Activated CD4-positive, alpha-beta T cell treated with anti-CD3 and anti-CD28 coated beads for 36 hours (primary cell): ENCODE results near the gene TUBB6. TPM values are rescaled to one million over a fixed set of nuclear protein-coding genes. Genes with fewer than 3 reads are reported as not detected.
A peak's percentile ranks its signal among the peaks of the same experiment; 100 is the strongest.

Experiments used
- ATAC-seq: fragments of 200-7000 bp; cut with Tn5 transposase; one replicate; pipeline ENCODE4 v1.10.0; 2021; ENCODE audit warnings: mild to moderate bottlenecking, moderate library complexity
- CTCF ChIA-PET: fragments of 350-600 bp; sonication (Branson Sonifier 250); formaldehyde crosslinking; loops from one replicate; lab custom pipeline; 2021; ENCODE audit warnings: antibody characterized with exemption; lab: Charles Lee
- POLR2A ChIA-PET: fragments of 350-600 bp; sonication (Branson Sonifier 250); formaldehyde crosslinking; loops from one replicate; lab custom pipeline; 2021; ENCODE audit warnings: antibody characterized with exemption, inconsistent platforms; lab: Charles Lee
- DNase-seq: peaks from one replicate; pipeline ENCODE4 v3.0.0-alpha.2; 2020
- H3K27ac Mint-ChIP-seq: one replicate; pipeline ENCODE4 v1.8.0; 2021; ENCODE audit warnings: mixed read lengths
- H3K27me3 Mint-ChIP-seq: one replicate; pipeline ENCODE4 v1.8.0; 2021; ENCODE audit warnings: mixed read lengths
- H3K36me3 Mint-ChIP-seq: one replicate; pipeline ENCODE4 v1.8.0; 2021; ENCODE audit warnings: low read depth, mixed read lengths
- H3K4me1 Mint-ChIP-seq: one replicate; pipeline ENCODE4 v1.8.0; 2021; ENCODE audit warnings: mixed read lengths
- H3K4me3 Mint-ChIP-seq: one replicate; pipeline ENCODE4 v1.8.0; 2021; ENCODE audit warnings: mild to moderate bottlenecking, moderate library complexity, mixed read lengths
- H3K9me3 Mint-ChIP-seq: one replicate; pipeline ENCODE4 v1.8.0; 2021; ENCODE audit warnings: low read depth, mixed read lengths
- intact Hi-C, 2 experiments: fragments of 100-400 bp; cut with DNase I in 1 of 2; cut with micrococcal nuclease in 1 of 2; formaldehyde crosslinking; loops; one replicate each; pipeline versions ENCODE4 v1.14.2 to v1.15.1; 2022 to 2024; cut with DNase I, micrococcal nuclease
- total RNA-seq, 2 experiments: library from RNA; stranded (reverse); gene quantifications; one replicate each; pipeline ENCODE4 v1.2.3, GENCODE V29; 2021

The TUBB6 gene
- total RNA-seq, 2 experiments from 2014 or later, result 5.4 to 7.2 TPM

- Mint-ChIP-seq H3K27me3 (peaks cover 40% of the 10 kb centered on the region), H3K9me3 (peaks cover 5% of the 10 kb centered on the region), H3K36me3 (peaks cover 5% of the 10 kb centered on the region), H3K4me3 (peak overlapping the region; percentile 71), H3K27ac (no peak overlapping the region), H3K4me1 (peaks cover 10% of the 10 kb centered on the region)
- ATAC-seq, result no peak
- POLR2A ChIA-PET, result interaction anchor here (0.6 kb wide), 1 partner anchor 8 kb away, joined by 3 read pairs; no protein-coding TSS in a partner anchor
- intact Hi-C loops, result no loop called here
- peak; percentile 24 for DNase-seq
- CTCF ChIA-PET, result no interaction called here
Observed at GRCh38 chr18:12306752-12307700, 1.0 kb upstream of the TUBB6 start.

DNA sequence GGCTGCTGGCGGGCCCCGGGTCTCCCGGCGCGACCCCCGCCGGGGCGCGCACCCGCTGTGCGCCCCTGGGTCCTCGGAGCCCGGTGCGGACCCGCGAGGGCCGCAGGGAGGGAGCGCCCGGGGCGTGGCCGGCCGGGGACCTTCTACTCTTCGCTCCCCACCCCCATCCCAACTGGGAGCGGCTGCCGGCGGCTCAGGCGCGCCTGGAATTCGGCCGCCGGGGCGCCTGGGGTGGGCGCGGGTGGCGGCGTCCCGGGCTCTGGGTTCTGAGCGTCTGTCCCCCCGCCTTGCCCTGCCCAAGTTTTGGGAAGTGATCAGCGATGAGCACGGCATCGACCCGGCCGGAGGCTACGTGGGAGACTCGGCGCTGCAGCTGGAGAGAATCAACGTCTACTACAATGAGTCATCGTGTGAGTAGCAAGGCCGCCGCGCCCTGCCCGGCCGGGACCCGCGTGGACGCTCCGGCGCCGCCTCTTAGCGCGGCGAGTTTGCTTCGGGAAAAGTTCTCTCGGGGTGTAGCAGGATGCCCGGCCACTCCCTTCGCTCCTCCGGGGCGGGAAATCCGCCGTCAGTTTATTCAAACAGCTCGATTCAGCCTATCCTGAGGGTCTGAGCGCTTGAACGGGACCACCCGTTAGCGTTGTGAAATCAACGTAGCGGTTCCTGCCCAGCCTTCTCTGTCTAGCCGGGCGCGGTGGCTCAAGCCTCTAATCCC lies 502 bp downstream of the TUBB6 start:
- Mint-ChIP-seq H3K4me1 (peaks cover 10% of the 10 kb centered on the region), H3K9me3 (peaks cover 5% of the 10 kb centered on the region), H3K36me3 (peaks cover 5% of the 10 kb centered on the region), H3K27me3 (peaks cover 40% of the 10 kb centered on the region), H3K4me3 (peak overlapping the region; percentile 56), H3K27ac (no peak overlapping the region)
- intact Hi-C loops, result loop anchor here in 1 of 2 experiments (1.0 kb wide), 1 partner anchor 69 kb away; the partner anchor contains the start of gene AFG3L2
- POLR2A ChIA-PET, result no interaction called here
- ATAC-seq (peak; percentile 72), DNase-seq (peak; percentile 64)
- CTCF ChIA-PET, result no interaction called here

GRCh38 chr18:12309683-12310198 lies 1.7 kb downstream of the TUBB6 start:
- peaks cover 5% of the 10 kb centered on the region for H3K36me3 Mint-ChIP-seq
- intact Hi-C loops, result no loop called here
- peaks cover 5% of the 10 kb centered on the region for H3K9me3 Mint-ChIP-seq
- no peak overlapping the region for H3K27ac Mint-ChIP-seq
- H3K4me1 Mint-ChIP-seq, result peaks cover 10% of the 10 kb centered on the region
- H3K4me3 Mint-ChIP-seq, result no peak overlapping the region
- POLR2A ChIA-PET, result no interaction called here
- no peak for DNase-seq
- no peak for ATAC-seq
- CTCF ChIA-PET, result interaction anchor here (1.2 to 1.9 kb wide), 2 partner anchors 11 to 297 kb away, joined by 3 read pairs; no protein-coding TSS in a partner anchor
- peaks cover 34% of the 10 kb centered on the region for H3K27me3 Mint-ChIP-seq

DNA sequence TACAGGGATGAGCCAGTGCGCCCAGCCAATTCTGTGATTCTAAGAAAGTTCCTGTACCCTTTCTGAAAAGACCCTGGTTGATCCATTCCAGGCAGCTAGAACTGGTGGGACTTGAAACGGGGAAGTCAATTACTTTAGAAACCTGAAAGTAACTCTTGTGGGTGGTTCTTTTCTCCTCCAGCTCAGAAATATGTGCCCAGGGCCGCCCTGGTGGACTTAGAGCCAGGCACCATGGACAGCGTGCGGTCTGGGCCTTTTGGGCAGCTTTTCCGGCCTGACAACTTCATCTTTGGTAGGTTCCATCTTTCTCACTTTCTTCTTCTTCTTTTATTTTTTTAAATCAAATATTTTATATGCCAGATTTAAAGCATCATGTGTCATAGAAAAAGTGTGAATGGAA lies 2.7 kb downstream of the TUBB6 start:
- H3K4me1 Mint-ChIP-seq, result peaks cover 10% of the 10 kb centered on the region
- peaks cover 5% of the 10 kb centered on the region for H3K36me3 Mint-ChIP-seq
- H3K4me3 Mint-ChIP-seq, result no peak overlapping the region
- DNase-seq (no peak), ATAC-seq (no peak)
- H3K27ac Mint-ChIP-seq, result no peak overlapping the region
- POLR2A ChIA-PET, result no interaction called here
- H3K27me3 Mint-ChIP-seq, result peaks cover 28% of the 10 kb centered on the region
- peaks cover 5% of the 10 kb centered on the region for H3K9me3 Mint-ChIP-seq
- intact Hi-C loops, result no loop called here
- CTCF ChIA-PET, result interaction anchor here (1.1 to 1.9 kb wide), 3 partner anchors 10 to 296 kb away, joined by 3 to 5 read pairs (median 3); no protein-coding TSS in a partner anchor

GRCh38 chr18:12312976-12313375 lies 4.9 kb downstream of the TUBB6 start:
- DNase-seq (no peak), ATAC-seq (no peak)
- H3K4me1 Mint-ChIP-seq, result no peaks in the 10 kb centered on the region
- ChIA-PET CTCF (interaction anchor here (4.8 kb wide), 1 partner anchor 15 kb away, joined by 24 read pairs; no protein-coding TSS in a partner anchor), POLR2A (no interaction called here)
- H3K4me3 Mint-ChIP-seq, result no peak overlapping the region
- peaks cover 12% of the 10 kb centered on the region for H3K27me3 Mint-ChIP-seq
- intact Hi-C loops, result no loop called here
- peaks cover 5% of the 10 kb centered on the region for H3K9me3 Mint-ChIP-seq
- H3K36me3 Mint-ChIP-seq, result peaks cover 5% of the 10 kb centered on the region
- no peak overlapping the region for H3K27ac Mint-ChIP-seq

GRCh38 chr18:12313530-12314245 lies 5.6 kb downstream of the TUBB6 start:
- H3K36me3 Mint-ChIP-seq, result peaks cover 5% of the 10 kb centered on the region
- H3K27me3 Mint-ChIP-seq, result peaks cover 10% of the 10 kb centered on the region
- intact Hi-C loops, result no loop called here
- no peaks in the 10 kb centered on the region for H3K4me1 Mint-ChIP-seq
- ChIA-PET CTCF (interaction anchor here (0.5 to 4.8 kb wide), 4 partner anchors 14 to 376 kb away, joined by 3 to 24 read pairs (median 3); no protein-coding TSS in a partner anchor), POLR2A (no interaction called here)
- DNase-seq, result no peak
- peaks cover 5% of the 10 kb centered on the region for H3K9me3 Mint-ChIP-seq
- no peak overlapping the region for H3K27ac Mint-ChIP-seq
- ATAC-seq, result no peak
- no peak overlapping the region for H3K4me3 Mint-ChIP-seq

GRCh38 chr18:12314591-12315305 lies 6.7 kb downstream of the TUBB6 start:
- H3K4me3 Mint-ChIP-seq, result no peak overlapping the region
- DNase-seq, result no peak
- intact Hi-C loops, result no loop called here
- ChIA-PET CTCF (interaction anchor here (0.7 to 4.8 kb wide), 3 partner anchors 13 to 377 kb away, joined by 3 to 24 read pairs (median 3); no protein-coding TSS in a partner anchor), POLR2A (no interaction called here)
- ATAC-seq, result no peak
- H3K4me1 Mint-ChIP-seq, result no peaks in the 10 kb centered on the region
- peaks cover 6% of the 10 kb centered on the region for H3K27me3 Mint-ChIP-seq
- peaks cover 3% of the 10 kb centered on the region for H3K36me3 Mint-ChIP-seq
- no peak overlapping the region for H3K27ac Mint-ChIP-seq
- peaks cover 4% of the 10 kb centered on the region for H3K9me3 Mint-ChIP-seq

DNA sequence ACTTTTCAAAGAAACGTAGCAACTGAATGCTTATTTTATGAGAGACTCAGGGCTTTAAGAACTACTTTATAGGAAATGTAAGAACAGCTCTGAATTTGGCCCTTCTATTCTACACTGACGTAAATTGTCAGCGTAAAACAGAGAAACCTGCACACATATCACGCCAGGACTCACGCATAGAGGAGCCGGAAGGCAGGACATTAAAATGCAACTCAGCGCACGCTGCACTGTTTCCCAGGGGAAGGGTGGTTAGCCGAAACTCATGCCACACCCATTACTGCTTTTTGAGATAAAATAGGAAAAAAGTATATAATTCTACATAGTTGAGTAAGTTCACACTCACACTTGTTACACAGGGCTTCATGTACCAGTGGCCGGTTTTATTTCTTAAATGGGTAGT lies 7.4 kb downstream of the TUBB6 start:
- H3K27ac Mint-ChIP-seq, result no peak overlapping the region
- H3K36me3 Mint-ChIP-seq, result peaks cover 2% of the 10 kb centered on the region
- POLR2A ChIA-PET, result no interaction called here
- DNase-seq (no peak), ATAC-seq (no peak)
- intact Hi-C loops, result no loop called here
- no peak overlapping the region for H3K4me3 Mint-ChIP-seq
- H3K9me3 Mint-ChIP-seq, result peaks cover 4% of the 10 kb centered on the region
- H3K4me1 Mint-ChIP-seq, result no peaks in the 10 kb centered on the region
- CTCF ChIA-PET, result interaction anchor here (0.6 to 4.8 kb wide), 3 partner anchors 12 to 374 kb away, joined by 3 to 24 read pairs (median 3); no protein-coding TSS in a partner anchor
- H3K27me3 Mint-ChIP-seq, result peaks cover 4% of the 10 kb centered on the region

- Mint-ChIP-seq H3K27ac (no peak overlapping the region), H3K27me3 (no peaks in the 10 kb centered on the region), H3K4me3 (no peak overlapping the region), H3K4me1 (no peaks in the 10 kb centered on the region), H3K9me3 (peaks cover 4% of the 10 kb centered on the region), H3K36me3 (peaks cover 2% of the 10 kb centered on the region)
- DNase-seq, result no peak
- intact Hi-C loops, result no loop called here
- ChIA-PET POLR2A (interaction anchor here (0.7 kb wide), 1 partner anchor 19 kb away, joined by 3 read pairs; no protein-coding TSS in a partner anchor), CTCF (interaction anchor here (0.6 to 4.8 kb wide), 3 partner anchors 12 to 374 kb away, joined by 3 to 24 read pairs (median 3); no protein-coding TSS in a partner anchor)
- ATAC-seq, result no peak
Observed at GRCh38 chr18:12315911-12316310, 7.9 kb downstream of the TUBB6 start.

GRCh38 chr18:12317664-12318333 lies 9.8 kb downstream of the TUBB6 start:
- ChIA-PET CTCF (interaction anchor here (2.9 kb wide), 1 partner anchor 10 kb away, joined by 18 read pairs; no protein-coding TSS in a partner anchor), POLR2A (no interaction called here)
- Mint-ChIP-seq H3K9me3 (no peaks in the 10 kb centered on the region), H3K27ac (no peak overlapping the region), H3K4me1 (no peaks in the 10 kb centered on the region), H3K27me3 (no peaks in the 10 kb centered on the region), H3K4me3 (no peak overlapping the region), H3K36me3 (peaks cover 3% of the 10 kb centered on the region)
- DNase-seq (no peak), ATAC-seq (no peak)
- intact Hi-C loops, result no loop called here
